Loucy (cell line): Measurements from ENCODE around the gene HHLA2.

ENCODE experiments used
- H2AFZ ChIP-seq: fragments of 200-600 bp; sonication (generic); 2 replicates; pipeline ENCODE4 v1.6.0; 2016; ENCODE audit warnings: antibody characterized with exemption, mild to moderate bottlenecking, low read length, moderate library complexity
- H3F3A ChIP-seq: fragments of 200-600 bp; 2 replicates; pipeline ENCODE4 v1.6.0; 2016; ENCODE audit warnings: antibody characterized with exemption, low read depth, mild to moderate bottlenecking
- H3K27me3 ChIP-seq: fragments of 200-600 bp; sonication (generic); 2 replicates; pipeline ENCODE4 v1.6.1; 2014; ENCODE audit warnings: low read length, mild to moderate bottlenecking; ENCODE audit not compliant: insufficient read depth, poor library complexity, severe bottlenecking
- H3K36me3 ChIP-seq: fragments of 200-600 bp; sonication (generic); 2 replicates; pipeline ENCODE4 v1.6.1; 2016; ENCODE audit warnings: low read length; ENCODE audit not compliant: insufficient read depth
- H3K4me1 ChIP-seq: fragments of 200-600 bp; sonication (generic); 2 replicates; pipeline ENCODE4 v1.5.1; 2014; ENCODE audit warnings: low read length, mild to moderate bottlenecking; ENCODE audit not compliant: insufficient read depth, poor library complexity, severe bottlenecking
- H3K4me2 ChIP-seq: fragments of 200-600 bp; sonication (generic); 2 replicates; pipeline ENCODE4 v1.6.0; 2014; ENCODE audit warnings: antibody characterized with exemption, low read length, low read depth, mild to moderate bottlenecking; ENCODE audit not compliant: poor library complexity, severe bottlenecking
- H3K4me3 ChIP-seq: fragments of 200-600 bp; sonication (generic); 2 replicates; pipeline ENCODE4 v1.5.1; 2014; ENCODE audit warnings: low read length, mild to moderate bottlenecking, mixed read lengths; ENCODE audit not compliant: poor library complexity, severe bottlenecking
- H3K79me2 ChIP-seq: fragments of 200-600 bp; sonication (generic); 2 replicates; pipeline ENCODE4 v1.6.1; 2014; ENCODE audit warnings: low read length; ENCODE audit not compliant: insufficient read depth
- H3K9ac ChIP-seq: fragments of 200-600 bp; sonication (generic); 2 replicates; pipeline ENCODE4 v1.6.0; 2014; ENCODE audit warnings: mild to moderate bottlenecking, low read depth, low read length, moderate library complexity; ENCODE audit not compliant: poor library complexity, severe bottlenecking
- H3K9me2 ChIP-seq: fragments of 200-600 bp; sonication (generic); replicated peaks from 2 replicates; pipeline ENCODE4 v1.6.1; 2016; ENCODE audit warnings: low read depth, low read length, mixed read lengths
- H3K9me3 ChIP-seq: fragments of 200-600 bp; sonication (generic); 2 replicates; pipeline ENCODE4 v1.6.1; 2014; ENCODE audit warnings: mild to moderate bottlenecking, antibody characterized with exemption, low read length, low read depth; ENCODE audit not compliant: insufficient read depth
- H4K20me1 ChIP-seq: fragments of 200-600 bp; sonication (generic); 2 replicates; pipeline ENCODE4 v1.6.0; 2014; ENCODE audit warnings: antibody characterized with exemption, low read length, mild to moderate bottlenecking; ENCODE audit not compliant: insufficient read depth, poor library complexity, severe bottlenecking
- CTCF ChIP-seq: fragments of 200-600 bp; sonication (generic); conservative IDR thresholded peaks from 2 replicates; pipeline ENCODE4 v1.5.1; 2014; ENCODE audit warnings: mild to moderate bottlenecking, antibody characterized with exemption, low read length
- EZH2phosphoT487 ChIP-seq: fragments of 200-600 bp; IDR thresholded peaks from 2 replicates; pipeline ENCODE4 v1.6.1; 2018; ENCODE audit warnings: antibody characterized with exemption, mild to moderate bottlenecking, moderate library complexity, borderline replicate concordance

HHLA2 gene

GRCh38 chr3:108302570-108302969, 6.2 kb downstream of the HHLA2 start:
- no peaks in the 10 kb centered on the region for H3K4me1 ChIP-seq
- no peaks in the 10 kb centered on the region for H3K9me3 ChIP-seq
- no peaks in the 10 kb centered on the region for H3K79me2 ChIP-seq
- no peak overlapping the region for H3K4me2 ChIP-seq
- TF ChIP-seq CTCF (no peak), EZH2phosphoT487 (no peak)
- H3K9me2 ChIP-seq = no peaks in the 10 kb centered on the region
- H3K4me3 ChIP-seq = no peak overlapping the region
- no peaks in the 10 kb centered on the region for H3K27me3 ChIP-seq
- H2AFZ ChIP-seq = no peak overlapping the region; the same call in 1 of the 2 replicates
- H3K36me3 ChIP-seq = no peaks in the 10 kb centered on the region
- H4K20me1 ChIP-seq = no peaks in the 10 kb centered on the region
- no peak overlapping the region for H3K9ac ChIP-seq
- H3F3A ChIP-seq = no peaks in the 10 kb centered on the region

DNA sequence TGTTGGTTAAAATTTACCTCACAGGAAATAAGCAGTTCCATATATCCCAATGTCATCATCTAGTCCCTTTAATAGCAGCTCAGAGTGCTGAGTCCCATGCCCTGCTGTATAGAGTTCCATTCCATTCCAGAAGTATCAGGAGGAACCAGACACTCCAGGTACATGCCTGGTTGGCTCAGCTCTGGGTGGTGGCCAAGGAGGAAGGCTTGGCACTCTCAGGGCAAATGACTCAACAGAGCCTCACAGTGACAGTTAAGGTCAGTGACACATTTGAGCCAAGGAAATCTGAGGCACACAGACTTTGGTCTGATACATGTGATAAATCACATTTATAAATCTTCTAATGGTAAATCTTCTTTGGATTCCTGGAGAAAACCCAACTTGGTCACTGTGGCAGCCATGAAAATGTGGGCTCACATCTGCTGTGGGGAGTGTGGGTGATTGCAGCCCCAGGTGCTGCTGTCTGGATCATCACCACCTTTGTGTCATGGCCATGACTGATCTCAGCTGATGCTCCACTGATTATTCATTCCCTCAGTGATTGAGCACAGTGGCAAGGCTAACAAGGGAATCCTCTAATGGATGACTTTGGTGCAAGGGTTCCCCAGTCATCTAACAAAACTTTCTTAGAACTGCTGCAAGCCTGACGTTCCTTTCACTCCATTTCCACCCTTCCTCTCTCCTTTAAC, 9.3 kb downstream of the HHLA2 start:
- Histone ChIP-seq H3K36me3 (no peaks in the 10 kb centered on the region), H3K4me3 (no peak overlapping the region), H3K79me2 (no peaks in the 10 kb centered on the region), H3K9me3 (no peaks in the 10 kb centered on the region), H4K20me1 (no peaks in the 10 kb centered on the region), H3F3A (no peaks in the 10 kb centered on the region), H3K9ac (no peak overlapping the region), H2AFZ (no peak overlapping the region), H3K27me3 (no peaks in the 10 kb centered on the region), H3K4me1 (no peaks in the 10 kb centered on the region), H3K9me2 (no peaks in the 10 kb centered on the region), H3K4me2 (no peak overlapping the region)
- TF ChIP-seq EZH2phosphoT487 (no peak), CTCF (peak; percentile 39)

GRCh38 chr3:108311797-108312196, 15.4 kb downstream of the HHLA2 start:
- Histone ChIP-seq H3K79me2 (no peaks in the 10 kb centered on the region), H3F3A (no peaks in the 10 kb centered on the region), H3K4me3 (no peak overlapping the region), H3K4me1 (peaks cover 4% of the 10 kb centered on the region), H3K9me2 (no peaks in the 10 kb centered on the region), H4K20me1 (no peaks in the 10 kb centered on the region), H2AFZ (0 out of 2 replicates have a peak overlapping the region, but pooled peaks have one; percentile 7), H3K9me3 (no peaks in the 10 kb centered on the region), H3K4me2 (no peak overlapping the region), H3K36me3 (no peaks in the 10 kb centered on the region), H3K27me3 (no peaks in the 10 kb centered on the region), H3K9ac (no peak overlapping the region)
- no peak for TF ChIP-seq EZH2phosphoT487
- TF ChIP-seq CTCF = no peak
